GM12874 (cell line): ENCODE measurements around the gene ARAF.

Experiments
- CTCF ChIP-seq: IDR thresholded peaks from 2 replicates; pipeline ENCODE4 v1.5.1; 2011; ENCODE audit warnings: low read depth, mild to moderate bottlenecking, control low read depth, low read length, moderate library complexity; ENCODE audit not compliant: insufficient read depth

ARAF gene

GRCh38 chrX:47584714-47585113 is 23.7 kb downstream of the ARAF start:
- no peak for TF ChIP-seq CTCF

GRCh38 chrX:47585273-47585672 is 24.3 kb downstream of the ARAF start:
- TF ChIP-seq CTCF: no peak

- TF ChIP-seq CTCF: no peak
Measured at GRCh38 chrX:47586043-47586787, 25.2 kb downstream of the ARAF start.

- TF ChIP-seq CTCF: no peak
Measured at GRCh38 chrX:47587091-47587891, 26.3 kb downstream of the ARAF start.

GRCh38 chrX:47587906-47588735 is 27.1 kb downstream of the ARAF start:
- TF ChIP-seq CTCF: no peak

GRCh38 chrX:47590984-47591383 is 30.0 kb downstream of the ARAF start:
- TF ChIP-seq CTCF: no peak

GRCh38 chrX:47593522-47593921 is 32.5 kb downstream of the ARAF start:
- no peak for TF ChIP-seq CTCF
